ENCODE results near the gene TGOLN2.

The TGOLN2 gene

GRCh38 chr2:85356186-85356585 lies 28.4 kb upstream of the TGOLN2 start:
- no peak for TF ChIP-seq CTCF (IDR thresholded peaks at IDR 0.05; ENCODE audit: poor library complexity, severe bottlenecking)
- H3K27ac ChIP-seq (ENCODE audit: poor library complexity, severe bottlenecking), result no peak overlapping the region
- H3K27me3 ChIP-seq (ENCODE audit: insufficient read depth, poor library complexity, severe bottlenecking), result no peaks in the 10 kb centered on the region
- H3K4me1 ChIP-seq (ENCODE audit: insufficient read depth, poor library complexity, severe bottlenecking), result peaks cover 16% of the 10 kb centered on the region
- H3K9me3 ChIP-seq (ENCODE audit: severe bottlenecking), result no peaks in the 10 kb centered on the region
- ATAC-seq (ENCODE audit: low read depth) (no peak), DNase-seq (ENCODE audit: low spot score) (no peak)
- H3K36me3 ChIP-seq (ENCODE audit: low read depth), result peaks cover 34% of the 10 kb centered on the region
- H3K4me3 ChIP-seq (ENCODE audit: severe bottlenecking), result no peak overlapping the region

GRCh38 chr2:85355521-85355920 lies 27.7 kb upstream of the TGOLN2 start:
- Histone ChIP-seq H3K9me3 (ENCODE audit: severe bottlenecking) (no peaks in the 10 kb centered on the region), H3K27ac (ENCODE audit: poor library complexity, severe bottlenecking) (peak overlapping the region; percentile 54), H3K4me1 (ENCODE audit: insufficient read depth, poor library complexity, severe bottlenecking) (peaks cover 16% of the 10 kb centered on the region), H3K27me3 (ENCODE audit: insufficient read depth, poor library complexity, severe bottlenecking) (no peaks in the 10 kb centered on the region), H3K36me3 (ENCODE audit: low read depth) (peaks cover 35% of the 10 kb centered on the region), H3K4me3 (ENCODE audit: severe bottlenecking) (peak overlapping the region; percentile 50)
- ATAC-seq (ENCODE audit: low read depth), result no peak
- no peak for DNase-seq (ENCODE audit: low spot score)
- no peak for TF ChIP-seq CTCF (IDR thresholded peaks at IDR 0.05; ENCODE audit: poor library complexity, severe bottlenecking)

GRCh38 chr2:85355073-85355410 lies 27.3 kb upstream of the TGOLN2 start:
- no peak for DNase-seq (ENCODE audit: low spot score)
- Histone ChIP-seq H3K36me3 (ENCODE audit: low read depth) (peaks cover 39% of the 10 kb centered on the region), H3K9me3 (ENCODE audit: severe bottlenecking) (no peaks in the 10 kb centered on the region), H3K27ac (ENCODE audit: poor library complexity, severe bottlenecking) (peak overlapping the region; percentile 54), H3K4me1 (ENCODE audit: insufficient read depth, poor library complexity, severe bottlenecking) (peaks cover 16% of the 10 kb centered on the region), H3K27me3 (ENCODE audit: insufficient read depth, poor library complexity, severe bottlenecking) (no peaks in the 10 kb centered on the region), H3K4me3 (ENCODE audit: severe bottlenecking) (peak overlapping the region; percentile 50)
- TF ChIP-seq CTCF (IDR thresholded peaks at IDR 0.05; ENCODE audit: poor library complexity, severe bottlenecking), result no peak
- no peak for ATAC-seq (ENCODE audit: low read depth)

- Histone ChIP-seq H3K36me3 (ENCODE audit: low read depth) (peaks cover 43% of the 10 kb centered on the region), H3K27ac (ENCODE audit: poor library complexity, severe bottlenecking) (peak within 1 kb of the TSS; percentile 54), H3K4me1 (ENCODE audit: insufficient read depth, poor library complexity, severe bottlenecking) (peaks cover 16% of the 10 kb centered on the region), H3K27me3 (ENCODE audit: insufficient read depth, poor library complexity, severe bottlenecking) (no peaks in the 10 kb centered on the region), H3K9me3 (ENCODE audit: severe bottlenecking) (no peaks in the 10 kb centered on the region), H3K4me3 (ENCODE audit: severe bottlenecking) (peak within 1 kb of the TSS; percentile 50)
- TF ChIP-seq CTCF (IDR thresholded peaks at IDR 0.05; ENCODE audit: poor library complexity, severe bottlenecking), result no peak
- ATAC-seq (ENCODE audit: low read depth) (peak; percentile 97), DNase-seq (ENCODE audit: low spot score) (peak; percentile 99)
Observed at GRCh38 chr2:85354286-85355072, 26.7 kb upstream of the TGOLN2 start, which contains the start of the genes ELMOD3 and RETSAT. TSS of gene ELMOD3 (plus strand) at chr2:85354769. CDS start at chr2:85357199, 2,430 bp downstream. TSS of gene RETSAT (minus strand) at chr2:85354528. CDS start at chr2:85354507, 21 bp downstream.

- Histone ChIP-seq H3K27ac (ENCODE audit: poor library complexity, severe bottlenecking) (peak overlapping the region; percentile 54), H3K36me3 (ENCODE audit: low read depth) (peaks cover 47% of the 10 kb centered on the region), H3K4me3 (ENCODE audit: severe bottlenecking) (peak overlapping the region; percentile 50), H3K4me1 (ENCODE audit: insufficient read depth, poor library complexity, severe bottlenecking) (peaks cover 16% of the 10 kb centered on the region), H3K27me3 (ENCODE audit: insufficient read depth, poor library complexity, severe bottlenecking) (no peaks in the 10 kb centered on the region), H3K9me3 (ENCODE audit: severe bottlenecking) (no peaks in the 10 kb centered on the region)
- DNase-seq (ENCODE audit: low spot score) (no peak), ATAC-seq (ENCODE audit: low read depth) (peak; percentile 15; the same call in 2 of the 3 replicates)
- no peak for TF ChIP-seq CTCF (IDR thresholded peaks at IDR 0.05; ENCODE audit: poor library complexity, severe bottlenecking)
Observed at GRCh38 chr2:85353876-85354285, 26.1 kb upstream of the TGOLN2 start.
